ENCODE data around the gene HSCB.
"Not testable (repeated sequence)": the region's sequence is repeated elsewhere in the genome, so short reads cannot be mapped to it uniquely, and the experiment has no call there.

HSCB gene, protein sequence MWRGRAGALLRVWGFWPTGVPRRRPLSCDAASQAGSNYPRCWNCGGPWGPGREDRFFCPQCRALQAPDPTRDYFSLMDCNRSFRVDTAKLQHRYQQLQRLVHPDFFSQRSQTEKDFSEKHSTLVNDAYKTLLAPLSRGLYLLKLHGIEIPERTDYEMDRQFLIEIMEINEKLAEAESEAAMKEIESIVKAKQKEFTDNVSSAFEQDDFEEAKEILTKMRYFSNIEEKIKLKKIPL

DNA sequence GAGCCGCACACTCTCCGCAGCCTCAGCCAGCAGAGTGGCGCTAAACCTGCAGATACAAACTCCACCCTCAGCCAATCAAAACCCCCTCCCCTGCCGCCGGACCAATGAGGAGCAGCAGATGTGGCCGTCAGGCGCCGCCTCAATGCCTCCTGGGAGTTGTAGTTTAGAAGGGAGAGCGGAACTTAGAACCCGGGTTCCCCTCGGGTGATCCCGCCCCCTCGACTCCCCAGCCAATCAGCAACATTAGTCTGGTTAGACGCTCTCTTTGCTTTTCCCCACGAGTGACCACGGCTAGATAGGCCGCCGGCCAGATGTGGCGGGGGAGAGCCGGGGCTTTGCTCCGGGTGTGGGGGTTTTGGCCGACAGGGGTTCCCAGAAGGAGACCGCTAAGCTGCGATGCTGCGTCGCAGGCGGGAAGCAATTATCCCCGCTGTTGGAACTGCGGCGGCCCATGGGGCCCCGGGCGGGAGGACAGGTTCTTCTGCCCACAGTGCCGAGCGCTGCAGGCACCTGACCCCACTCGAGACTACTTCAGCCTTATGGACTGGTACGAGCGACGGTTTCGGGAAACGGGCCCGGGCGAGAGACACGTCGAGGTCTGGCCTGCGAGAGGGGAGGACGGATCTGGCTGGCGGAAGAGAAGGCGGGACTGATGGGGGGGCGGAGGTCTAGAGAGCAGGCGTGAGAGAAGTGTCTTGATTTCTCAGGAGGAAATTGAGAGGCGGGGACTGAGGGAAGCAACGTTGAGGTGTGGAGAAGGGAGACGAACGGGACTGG lies at the start of gene HSCB, which contains the start of gene CHEK2:
HSCB (plus strand) TSS at position 255 of the 777 bp plus-strand sequence; CDS start at position 312, 57 bp downstream.
CHEK2 (minus strand) TSS at position 36 of the 777 bp plus-strand sequence. CDS start 7,099 bp downstream, outside the sequence.
- peak; percentile 95 for DNase-seq

GRCh38 chr22:28693041-28693760 lies 48.6 kb upstream of the HSCB start:
- DNase-seq = not testable (repeated sequence)

DNA sequence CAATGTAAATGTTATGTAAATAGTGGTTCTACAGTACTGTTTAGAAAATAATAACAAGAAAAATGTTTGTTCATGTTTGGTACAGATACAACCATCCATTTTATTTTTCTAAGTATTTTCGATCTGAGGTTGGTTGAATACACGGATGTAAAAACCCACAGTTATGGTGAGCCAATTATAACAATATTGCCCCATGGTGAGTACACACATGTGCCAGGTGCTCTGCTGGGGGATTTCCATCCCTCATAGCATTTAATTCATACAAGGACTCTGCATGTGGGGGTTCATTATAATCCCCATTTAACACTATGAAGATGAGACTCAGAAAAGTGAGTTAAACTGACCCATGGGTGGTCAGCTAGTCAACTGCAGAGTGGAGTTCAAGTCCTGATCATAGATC lies 38.9 kb upstream of the HSCB start:
- DNase-seq = no peak

- DNase-seq = no peak
Observed at GRCh38 chr22:28703436-28703835, 38.4 kb upstream of the HSCB start.

DNA sequence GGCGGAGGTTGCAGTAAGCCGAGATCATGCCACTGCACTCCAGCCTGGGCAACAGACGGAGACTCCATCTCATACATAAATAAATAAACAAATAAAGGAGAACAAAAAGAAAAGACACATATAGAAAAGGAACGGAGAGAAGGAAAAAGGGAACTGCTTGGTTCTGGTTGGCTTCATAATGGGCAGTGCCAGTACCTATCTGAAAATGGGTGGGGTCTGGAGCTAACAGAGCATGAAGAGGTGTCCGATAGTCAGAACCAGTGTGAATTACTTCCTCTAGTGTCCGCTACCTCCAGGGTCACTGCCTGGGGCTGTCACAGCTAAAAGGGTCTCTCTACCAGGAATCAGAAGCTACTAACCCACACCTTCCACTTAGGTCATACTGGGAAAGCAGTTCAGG lies 35.0 kb upstream of the HSCB start:
- DNase-seq = no peak

DNA sequence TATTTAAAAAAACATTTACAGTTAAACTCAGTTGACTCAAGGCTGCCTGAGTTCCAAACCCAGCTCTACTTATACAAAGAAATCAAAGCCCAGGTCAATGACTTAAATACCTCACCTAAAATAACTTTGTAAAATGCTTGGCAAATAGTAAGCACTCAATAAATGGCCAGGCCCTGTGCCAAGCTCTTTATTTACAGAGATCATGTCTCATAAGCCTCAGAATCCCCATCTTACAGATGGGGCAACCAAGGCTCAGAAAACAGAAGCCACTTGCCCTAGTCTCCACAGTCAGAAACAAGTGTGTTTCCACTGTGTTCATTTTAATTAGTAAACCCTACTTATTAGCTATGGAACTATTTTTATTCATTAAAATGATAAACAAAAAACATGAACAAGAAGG lies 31.7 kb upstream of the HSCB start:
- DNase-seq = no peak

DNA sequence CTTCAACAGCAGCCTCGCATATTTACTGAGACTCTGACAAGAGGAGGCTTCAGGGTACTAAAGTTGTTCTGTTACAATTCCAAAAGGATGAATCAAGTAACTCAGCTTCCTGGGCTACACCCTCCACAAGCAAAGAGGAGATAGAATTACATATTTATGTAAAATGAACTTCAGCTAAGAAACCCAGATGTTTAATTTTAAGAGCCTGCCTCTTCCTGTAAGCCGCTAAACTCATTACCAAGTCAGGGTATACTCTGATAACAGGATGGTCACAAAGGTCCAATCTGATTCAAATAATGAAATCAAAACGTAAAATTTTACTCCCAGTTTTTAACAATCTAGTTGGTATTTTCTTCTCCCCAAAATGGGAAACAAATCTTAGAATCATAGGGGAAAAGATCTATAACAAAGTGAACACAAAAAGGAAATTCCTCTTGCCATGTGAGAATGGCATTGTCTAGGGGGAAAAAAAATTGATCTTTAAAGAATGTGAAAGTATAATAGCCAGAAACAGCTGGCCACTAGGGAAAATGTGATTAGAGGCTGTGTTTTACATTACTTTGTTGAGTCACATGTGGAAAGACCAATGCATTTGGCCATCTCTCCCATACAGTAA lies 31.2 kb upstream of the HSCB start:
- no peak for DNase-seq

DNA sequence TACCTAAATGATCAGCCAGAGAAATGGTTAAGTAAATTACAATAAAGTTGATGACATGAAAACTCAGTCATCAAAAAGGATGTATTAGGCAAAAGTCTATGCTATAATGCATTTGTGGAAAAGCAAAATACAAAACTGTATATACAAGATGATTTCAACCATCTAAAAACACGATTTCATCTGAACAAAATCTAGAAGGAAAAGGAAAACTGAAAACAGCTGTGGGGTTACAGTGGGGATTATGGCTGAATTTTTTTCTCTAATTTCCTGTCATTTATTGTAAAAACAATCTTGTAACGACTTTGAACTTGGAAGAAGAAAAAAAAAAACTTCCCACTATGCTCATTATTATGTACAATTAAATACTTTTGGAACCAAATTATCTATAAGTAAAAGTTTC lies 30.5 kb upstream of the HSCB start:
- DNase-seq = no peak

DNA sequence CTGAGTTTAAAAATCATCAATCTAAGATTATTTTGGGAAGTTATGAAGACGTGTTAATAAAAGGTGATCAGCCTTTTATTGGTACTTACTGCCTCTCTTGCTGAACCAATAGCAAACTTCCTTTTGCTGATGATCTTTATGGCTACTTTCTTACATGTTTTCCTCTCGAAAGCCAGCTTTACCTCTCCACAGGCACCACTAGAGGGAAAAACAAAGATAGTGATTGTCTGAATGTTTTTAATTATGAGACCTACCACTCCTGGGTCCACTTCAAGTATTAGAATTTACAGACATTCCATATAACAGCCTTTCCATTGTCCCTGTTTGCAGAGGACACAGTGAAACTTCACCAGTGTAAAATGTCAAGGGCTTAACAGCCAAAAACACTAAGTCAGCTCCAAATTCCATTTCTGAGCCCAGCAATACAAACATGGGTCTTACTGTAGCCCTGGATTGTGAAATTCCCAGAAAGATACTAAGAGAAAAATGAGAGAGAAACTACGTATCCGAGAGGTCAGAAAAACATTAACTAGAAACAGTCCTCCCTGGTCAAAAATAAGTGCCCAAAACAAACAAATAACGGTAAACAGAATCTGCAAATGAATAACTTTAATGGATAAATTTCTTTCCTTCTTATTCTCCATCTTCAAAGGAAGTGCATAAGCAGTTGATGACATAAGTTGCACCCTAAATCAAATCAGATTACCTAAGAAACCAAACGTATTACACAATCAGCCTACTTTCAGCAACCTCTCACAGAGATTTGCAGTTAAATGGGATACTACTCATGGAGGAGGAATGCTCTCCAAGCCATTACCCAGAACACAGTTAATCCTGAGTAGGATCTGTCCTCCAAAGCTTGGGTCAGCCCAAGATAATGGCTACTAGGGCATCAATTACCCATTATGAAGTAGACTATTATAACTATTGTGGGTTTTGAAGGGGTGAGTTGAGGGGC lies 29.7 kb upstream of the HSCB start:
- DNase-seq = no peak

- DNase-seq = no peak
Observed at GRCh38 chr22:28714043-28714628, 27.7 kb upstream of the HSCB start.

- DNase-seq = no peak
Observed at GRCh38 chr22:28715611-28716010, 26.2 kb upstream of the HSCB start.

GRCh38 chr22:28716686-28717085 lies 25.2 kb upstream of the HSCB start:
- no peak for DNase-seq

DNA sequence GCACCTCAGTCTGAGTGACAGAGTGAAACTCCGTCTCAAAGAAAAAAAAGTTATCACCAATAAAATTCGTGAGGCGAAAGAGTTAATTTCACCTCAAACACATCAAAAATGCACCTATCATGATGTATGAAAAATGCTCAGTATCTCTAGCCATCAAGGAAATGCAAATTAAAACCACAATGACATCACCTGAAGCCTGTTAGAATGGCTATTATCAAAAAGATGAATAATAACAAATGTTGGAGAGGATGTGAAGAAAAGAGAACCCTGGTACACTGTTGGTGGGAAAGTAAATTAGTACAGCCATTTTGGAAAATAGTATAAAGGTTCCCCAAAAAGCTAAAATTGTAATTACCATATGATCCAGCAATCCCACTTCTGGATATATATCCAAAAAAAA lies 23.8 kb upstream of the HSCB start:
- DNase-seq = no peak

DNA sequence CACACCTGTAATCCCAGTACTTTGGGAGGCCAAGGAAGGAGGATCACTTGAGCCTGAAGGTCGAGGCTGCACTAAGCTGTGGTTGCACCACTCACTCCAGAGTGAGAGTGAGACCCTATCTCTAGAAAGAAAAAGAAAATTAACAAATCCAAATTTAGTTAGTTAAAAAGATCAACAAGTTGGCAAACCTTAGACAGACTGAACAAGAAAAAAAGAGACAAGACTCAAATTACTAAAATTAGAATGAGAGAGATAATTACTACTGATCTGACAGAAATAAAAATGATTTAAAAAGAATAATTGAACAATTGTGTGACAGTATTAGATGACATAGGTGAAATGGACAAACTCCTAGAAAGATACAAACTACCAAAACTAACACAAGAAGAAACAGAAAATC lies 13.8 kb upstream of the HSCB start:
- DNase-seq = no peak

DNA sequence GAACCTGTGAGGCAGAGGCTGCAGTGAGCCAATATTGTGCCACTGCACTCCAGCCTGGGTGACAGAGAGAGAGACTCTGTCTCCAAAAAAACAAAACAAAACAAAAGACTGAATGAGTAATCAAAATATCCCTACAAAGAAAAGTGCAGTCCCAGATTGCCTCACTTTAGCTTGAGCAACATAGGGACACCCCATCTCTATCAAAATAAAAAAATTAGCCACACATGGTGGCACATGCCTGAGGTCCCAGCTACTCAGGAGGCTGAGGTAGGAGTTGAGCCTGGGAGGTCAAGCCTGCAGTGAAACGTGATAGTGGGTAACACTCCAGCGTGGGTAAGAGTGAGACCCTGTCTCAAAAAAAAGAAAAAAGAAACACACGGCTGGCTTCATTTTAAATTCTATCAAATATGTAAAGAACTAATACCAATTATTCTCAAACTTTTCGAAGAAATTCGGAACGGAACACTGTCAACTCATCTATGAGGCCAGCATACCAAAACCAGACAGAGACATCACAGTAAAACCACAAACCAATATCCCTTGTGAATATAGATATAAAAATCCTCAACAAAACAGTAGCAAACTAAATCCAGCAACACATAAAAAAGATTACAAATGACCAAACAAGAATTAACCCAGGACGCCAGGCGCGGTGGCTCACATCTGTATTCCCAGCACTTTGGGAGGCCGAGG lies 13.1 kb upstream of the HSCB start:
- DNase-seq = no peak

DNA sequence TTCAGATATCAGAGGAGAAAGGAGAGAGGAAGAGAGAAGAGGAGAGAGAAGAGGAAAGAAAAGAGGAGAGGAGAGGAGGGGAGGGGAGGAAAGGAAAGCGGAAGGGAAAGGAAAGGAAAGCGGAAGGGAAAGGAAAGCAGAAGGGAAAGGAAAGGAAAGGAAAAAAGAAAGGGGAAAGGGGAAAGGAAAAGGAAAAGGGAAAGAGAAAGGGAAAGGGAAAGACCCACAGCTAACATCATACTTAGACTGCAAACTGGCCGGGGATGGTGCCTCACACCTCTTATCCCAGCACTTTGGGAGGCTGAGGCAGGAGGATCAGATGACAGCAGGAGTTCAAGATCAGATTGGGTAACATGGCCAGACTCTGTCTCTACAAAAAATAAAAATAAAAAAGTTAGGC lies 11.7 kb upstream of the HSCB start:
- DNase-seq = no peak

DNA sequence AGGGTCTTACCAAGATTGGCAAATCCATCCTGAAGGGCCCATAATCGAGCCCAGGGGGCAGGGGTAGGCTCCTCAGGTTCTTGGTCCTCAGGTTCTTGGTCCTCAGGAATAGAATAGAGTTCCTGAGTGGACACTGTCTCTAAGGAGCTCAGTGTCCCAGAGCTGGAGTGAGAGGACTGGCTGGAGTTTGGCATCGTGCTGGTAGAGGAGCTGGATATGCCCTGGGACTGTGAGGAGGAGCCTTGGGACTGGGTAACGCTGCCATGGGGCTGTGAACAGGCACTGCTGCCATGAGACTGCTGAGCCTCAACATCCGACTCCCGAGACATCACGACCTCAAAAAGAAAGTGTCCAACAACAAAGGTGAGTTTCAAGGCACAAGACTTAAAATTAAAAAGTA lies 7.4 kb upstream of the HSCB start:
- no peak for DNase-seq

DNA sequence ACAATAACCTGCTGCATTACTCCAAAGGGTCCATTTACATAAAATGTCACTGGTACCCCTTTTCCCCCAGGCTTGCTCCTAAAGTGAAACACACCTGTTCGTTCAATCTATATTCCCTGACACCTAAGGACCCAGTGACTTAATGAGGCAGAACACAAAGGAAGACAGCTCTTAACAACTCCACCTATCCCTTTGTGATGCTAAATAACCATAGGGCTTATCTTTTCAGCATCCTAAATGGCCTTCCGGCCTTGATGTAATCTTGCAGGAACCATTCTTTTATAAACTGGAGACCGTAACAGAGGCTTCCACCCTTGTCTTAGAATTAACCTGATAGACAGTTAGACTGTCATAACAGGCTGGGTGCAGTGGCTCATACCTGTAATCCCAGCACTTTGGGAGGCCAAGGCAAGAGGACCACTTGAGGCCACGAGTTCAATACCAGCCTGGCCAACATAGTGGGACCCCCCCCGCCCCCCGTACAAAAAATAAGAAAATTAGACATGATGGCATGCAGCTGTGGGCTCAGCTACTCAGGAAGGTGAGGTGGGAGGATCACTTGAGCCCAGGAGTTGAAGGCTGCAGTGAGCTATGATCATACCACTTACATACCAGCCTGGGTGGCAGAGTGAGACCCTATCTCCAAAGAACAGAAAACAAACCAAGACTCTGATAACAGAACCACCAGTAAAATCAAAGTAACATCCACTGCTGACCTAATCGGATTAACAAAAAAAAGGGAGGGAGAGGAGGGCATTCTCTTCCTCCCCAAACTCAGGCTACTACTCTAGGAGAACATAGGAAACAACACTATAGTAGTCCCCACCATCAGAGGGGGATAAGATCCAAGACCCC lies 5.3 kb upstream of the HSCB start:
- no peak for DNase-seq

GRCh38 chr22:28737701-28738100 lies 4.1 kb upstream of the HSCB start:
- DNase-seq = no peak

DNA sequence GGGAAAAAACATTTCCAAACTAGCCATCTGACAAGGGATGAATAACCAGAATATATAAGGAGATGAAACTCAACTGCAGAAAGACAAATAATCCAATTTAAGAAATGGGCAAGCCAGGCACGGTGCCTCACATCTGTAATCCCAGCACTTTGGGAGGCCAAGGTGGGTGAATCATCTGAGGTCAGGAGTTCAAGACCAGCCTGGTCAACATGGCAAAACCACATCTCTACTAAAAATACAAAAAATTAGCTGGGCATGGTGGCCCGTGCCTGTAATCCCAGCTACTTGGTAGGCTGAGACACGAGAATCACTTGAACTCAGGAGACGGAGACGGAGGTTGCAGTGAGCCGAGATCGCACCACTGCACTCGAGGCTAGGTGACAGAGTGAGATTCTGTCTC lies 3.0 kb upstream of the HSCB start:
- not testable (repeated sequence) for DNase-seq
